KMS-11 (cell line): ENCODE results near the gene MRTFA.

Experiments
- H2AFZ ChIP-seq: fragments of 200-600 bp; sonication (generic); 2 replicates; pipeline ENCODE4 v1.6.1; 2016; ENCODE audit warnings: antibody characterized with exemption, mixed run types, low read depth
- H3K27ac ChIP-seq: fragments of 200-600 bp; sonication (generic); 2 replicates; pipeline ENCODE4 v1.6.1; 2016; ENCODE audit warnings: mild to moderate bottlenecking, mixed run types
- H3K27me3 ChIP-seq: fragments of 200-600 bp; sonication (generic); 2 replicates; pipeline ENCODE4 v1.6.1; 2017; ENCODE audit warnings: mild to moderate bottlenecking, low read depth, mixed run types, moderate library complexity; ENCODE audit not compliant: insufficient read depth
- H3K36me3 ChIP-seq: fragments of 200-600 bp; sonication (generic); 2 replicates; pipeline ENCODE4 v1.6.1; 2017; ENCODE audit warnings: mild to moderate bottlenecking, mixed run types; ENCODE audit not compliant: insufficient read depth
- H3K4me1 ChIP-seq: fragments of 200-600 bp; sonication (generic); 2 replicates; pipeline ENCODE4 v1.6.1; 2016; ENCODE audit warnings: mild to moderate bottlenecking, low read depth, mixed run types; ENCODE audit not compliant: poor library complexity, severe bottlenecking
- H3K4me2 ChIP-seq: fragments of 200-600 bp; sonication (generic); 2 replicates; pipeline ENCODE4 v1.7.0; 2016; ENCODE audit warnings: mild to moderate bottlenecking, mixed run types
- H3K4me3 ChIP-seq: fragments of 200-600 bp; sonication (generic); IDR thresholded peaks from 2 replicates; pipeline ENCODE4 v1.6.1; 2017; ENCODE audit warnings: low read depth, low read length, mixed read lengths; ENCODE audit not compliant: insufficient read depth
- H3K79me2 ChIP-seq: fragments of 200-600 bp; sonication (generic); 2 replicates; pipeline ENCODE4 v1.6.1; 2016; ENCODE audit warnings: low read depth, mixed run types; ENCODE audit not compliant: insufficient read depth
- H3K9ac ChIP-seq: fragments of 200-600 bp; sonication (generic); 2 replicates; pipeline ENCODE4 v1.6.1; 2016; ENCODE audit warnings: mild to moderate bottlenecking, mixed run types
- H4K20me1 ChIP-seq: fragments of 200-600 bp; sonication (generic); 2 replicates; pipeline ENCODE4 v1.6.1; 2016; ENCODE audit warnings: mild to moderate bottlenecking, mixed run types; ENCODE audit not compliant: insufficient read depth
- CTCF ChIP-seq: fragments of 200-600 bp; sonication (generic); conservative IDR thresholded peaks from 2 replicates; pipeline ENCODE4 v1.6.1; 2017; ENCODE audit warnings: low read depth, mild to moderate bottlenecking, antibody characterized with exemption, low read length, moderate library complexity, mixed read lengths

MRTFA gene

GRCh38 chr22:40529821-40530220 lies 106.7 kb downstream of the MRTFA start:
- Histone ChIP-seq H3K79me2 (no peaks in the 10 kb centered on the region; the same call in 1 of the 2 replicates), H3K4me2 (no peak overlapping the region), H3K4me3 (no peak overlapping the region), H3K9ac (no peak overlapping the region), H3K27me3 (no peaks in the 10 kb centered on the region), H3K4me1 (peaks cover 41% of the 10 kb centered on the region), H3K36me3 (no peaks in the 10 kb centered on the region), H3K27ac (no peak overlapping the region), H4K20me1 (no peaks in the 10 kb centered on the region), H2AFZ (no peak overlapping the region)
- TF ChIP-seq CTCF = no peak

DNA sequence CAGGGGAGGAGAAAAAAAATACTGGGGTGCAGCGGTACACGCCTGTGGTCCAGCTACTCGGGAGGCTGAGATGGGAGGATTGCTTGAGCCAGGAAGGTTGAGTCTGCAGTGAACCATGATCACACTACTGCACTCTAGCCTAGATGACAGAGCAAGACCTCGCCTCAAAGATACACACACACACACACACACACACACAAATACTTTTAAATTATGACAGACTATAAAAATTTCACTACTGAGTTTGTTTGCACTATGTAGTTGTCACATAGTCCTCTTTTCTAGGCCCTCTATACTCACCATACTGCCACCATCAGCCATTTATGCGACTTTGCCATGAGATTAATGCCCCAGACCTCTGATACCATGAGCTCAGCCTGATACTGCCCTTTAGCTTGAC lies 109.6 kb downstream of the MRTFA start:
- TF ChIP-seq CTCF = no peak
- H3K4me3 ChIP-seq = no peak overlapping the region
- H3K4me1 ChIP-seq = peaks cover 13% of the 10 kb centered on the region
- no peak overlapping the region for H3K27ac ChIP-seq
- H2AFZ ChIP-seq = no peak overlapping the region
- no peaks in the 10 kb centered on the region; the same call in 1 of the 2 replicates for H3K79me2 ChIP-seq
- no peaks in the 10 kb centered on the region for H3K36me3 ChIP-seq
- H4K20me1 ChIP-seq = no peaks in the 10 kb centered on the region
- no peaks in the 10 kb centered on the region for H3K27me3 ChIP-seq
- no peak overlapping the region for H3K9ac ChIP-seq
- no peak overlapping the region for H3K4me2 ChIP-seq

GRCh38 chr22:40525250-40525884 lies 111.2 kb downstream of the MRTFA start:
- Histone ChIP-seq H3K4me3 (no peak overlapping the region), H3K4me2 (no peak overlapping the region), H3K27ac (no peak overlapping the region), H3K4me1 (peaks cover 3% of the 10 kb centered on the region), H4K20me1 (no peaks in the 10 kb centered on the region), H3K27me3 (no peaks in the 10 kb centered on the region), H3K36me3 (no peaks in the 10 kb centered on the region), H2AFZ (no peak overlapping the region), H3K79me2 (no peaks in the 10 kb centered on the region), H3K9ac (no peak overlapping the region)
- peak; percentile 75 for TF ChIP-seq CTCF

- Histone ChIP-seq H2AFZ (no peak overlapping the region), H4K20me1 (no peaks in the 10 kb centered on the region), H3K79me2 (no peaks in the 10 kb centered on the region; the same call in 1 of the 2 replicates), H3K27ac (no peak overlapping the region), H3K36me3 (no peaks in the 10 kb centered on the region), H3K4me3 (no peak overlapping the region), H3K9ac (no peak overlapping the region), H3K4me1 (peaks cover 6% of the 10 kb centered on the region), H3K27me3 (no peaks in the 10 kb centered on the region), H3K4me2 (no peak overlapping the region)
- TF ChIP-seq CTCF = no peak
These were observed 111.9 kb downstream of the MRTFA start for GRCh38 chr22:40524392-40525249.
